Stimulated activated CD4-positive, alpha-beta T cell treated with anti-CD3 and anti-CD28 coated beads, Interleukin-15, amount 100 ng/mL, for 24 hours (primary cell): ENCODE data around the gene RAD51B.
"Not testable (repeated sequence)": the region's sequence is repeated elsewhere in the genome, so short reads cannot be mapped to it uniquely, and the experiment has no call there.

Source experiments
- DNase-seq: peaks from one replicate; pipeline ENCODE4 v3.0.0-alpha.2; 2020

Gene RAD51B

DNA sequence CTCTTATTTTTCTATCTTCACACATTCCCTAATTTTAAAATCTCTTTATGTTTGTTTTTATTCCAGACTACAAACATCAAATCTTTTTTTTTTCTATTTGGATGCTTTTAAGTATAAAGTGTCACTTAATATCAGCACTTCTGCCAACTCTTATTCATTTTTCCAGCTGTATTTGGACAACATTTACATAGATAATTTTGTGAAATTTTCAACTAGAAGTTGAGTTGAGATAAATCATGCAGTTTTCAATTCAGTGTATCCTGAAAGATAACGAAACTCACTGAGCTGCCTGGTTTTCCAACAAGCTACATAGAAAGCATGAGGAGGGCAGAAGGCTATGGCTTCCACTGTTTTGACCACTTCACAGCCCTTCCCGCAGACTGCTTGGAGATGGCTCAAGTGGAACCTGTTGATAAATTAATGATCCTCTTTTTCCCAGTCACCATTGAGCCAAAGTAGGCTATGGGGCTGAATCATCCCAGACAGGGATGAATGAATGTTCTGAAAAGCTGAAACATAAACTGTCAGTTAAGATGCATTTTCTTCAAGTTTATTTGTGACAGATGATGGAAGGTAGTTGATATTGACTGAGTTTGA lies 213.9 kb downstream of the RAD51B start:
- DNase-seq = no peak

DNA sequence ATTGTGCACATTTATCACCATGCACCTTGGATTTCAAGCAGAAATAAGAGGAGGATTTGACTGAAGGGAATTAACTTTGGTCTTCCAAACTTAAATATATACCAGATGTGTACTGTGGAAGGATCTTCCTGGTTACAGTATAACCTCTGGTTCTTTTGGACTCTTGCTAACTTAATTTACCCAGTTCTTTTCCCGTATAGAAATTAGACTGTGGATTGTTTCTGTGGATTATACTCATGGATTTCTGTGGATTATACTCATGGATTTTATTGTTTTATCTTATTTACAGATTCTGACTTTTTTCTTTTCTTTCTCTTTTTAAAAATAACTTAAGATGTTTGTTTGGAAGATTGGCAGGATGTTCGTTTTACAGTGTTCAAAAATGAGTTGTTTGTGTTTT lies 215.3 kb downstream of the RAD51B start:
- no peak for DNase-seq

- no peak for DNase-seq
Observed at GRCh38 chr14:68036202-68036601, 216.6 kb downstream of the RAD51B start.

- no peak for DNase-seq
Observed at GRCh38 chr14:68039593-68039992, 220.0 kb downstream of the RAD51B start.

- DNase-seq = no peak
Observed at GRCh38 chr14:68040633-68041369, 221.2 kb downstream of the RAD51B start.

- DNase-seq = no peak
Observed at GRCh38 chr14:68041876-68042354, 222.3 kb downstream of the RAD51B start.

- no peak for DNase-seq
Observed at GRCh38 chr14:68042586-68043210, 223.1 kb downstream of the RAD51B start.

GRCh38 chr14:68043752-68044151 lies 224.2 kb downstream of the RAD51B start:
- DNase-seq = no peak

DNA sequence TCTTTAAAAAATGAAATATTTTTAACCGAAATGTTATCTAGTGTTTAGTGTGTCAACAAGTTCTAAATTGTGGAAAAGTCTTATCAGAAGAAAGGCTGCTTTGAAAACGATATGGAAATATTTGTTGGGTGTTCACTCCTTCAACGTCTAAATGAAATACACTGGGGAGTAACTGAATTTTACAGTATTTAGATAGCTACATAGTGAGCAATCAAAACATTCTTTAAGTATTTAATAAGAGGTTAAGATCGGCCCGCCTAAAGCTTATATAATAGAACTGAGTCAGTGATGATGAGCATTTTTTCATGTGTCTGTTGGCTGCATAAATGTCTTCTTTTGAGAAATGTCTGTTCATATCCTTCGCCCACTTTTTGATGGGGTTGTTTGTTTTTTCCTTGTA lies 228.3 kb downstream of the RAD51B start:
- DNase-seq = no peak

DNA sequence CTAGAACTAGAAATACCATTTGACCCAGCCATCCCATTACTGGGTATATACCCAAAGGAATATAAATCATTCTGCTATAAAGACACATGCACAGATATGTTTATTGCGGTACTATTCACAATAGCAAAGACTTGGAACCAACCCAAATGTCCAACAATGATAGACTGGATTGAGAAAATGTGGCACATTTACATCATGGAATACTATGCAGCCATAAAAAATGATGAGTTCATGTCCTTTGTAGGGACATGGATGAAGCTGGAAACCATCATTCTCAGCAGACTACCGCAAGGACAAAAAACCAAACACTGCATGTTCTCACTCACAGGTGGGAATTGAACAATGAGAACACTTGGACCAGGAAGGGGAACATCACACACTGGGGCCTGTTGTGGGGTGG lies 229.2 kb downstream of the RAD51B start:
- not testable (repeated sequence) for DNase-seq

DNA sequence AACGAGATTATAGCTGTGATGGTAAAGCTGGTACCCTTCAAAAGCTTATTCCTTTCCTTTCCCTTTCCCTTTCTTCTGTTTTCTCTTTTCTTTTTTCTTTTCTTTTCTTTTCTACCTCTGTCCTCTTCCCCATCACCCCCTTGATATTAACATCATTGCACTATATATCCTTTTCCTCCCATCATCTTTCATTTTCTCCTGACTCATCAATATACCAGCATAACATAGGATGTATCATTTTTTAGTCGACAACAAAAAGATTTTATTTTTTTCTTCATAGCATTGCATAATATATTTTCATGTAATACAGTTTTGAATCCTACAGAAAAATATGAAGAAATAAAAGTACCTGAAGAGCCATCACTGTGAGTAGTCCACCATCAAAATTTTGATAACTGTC lies 230.6 kb downstream of the RAD51B start:
- no peak for DNase-seq

- DNase-seq = no peak
Observed at GRCh38 chr14:68051146-68051545, 231.6 kb downstream of the RAD51B start.

- no peak for DNase-seq
Observed at GRCh38 chr14:68060198-68060597, 240.6 kb downstream of the RAD51B start.

DNA sequence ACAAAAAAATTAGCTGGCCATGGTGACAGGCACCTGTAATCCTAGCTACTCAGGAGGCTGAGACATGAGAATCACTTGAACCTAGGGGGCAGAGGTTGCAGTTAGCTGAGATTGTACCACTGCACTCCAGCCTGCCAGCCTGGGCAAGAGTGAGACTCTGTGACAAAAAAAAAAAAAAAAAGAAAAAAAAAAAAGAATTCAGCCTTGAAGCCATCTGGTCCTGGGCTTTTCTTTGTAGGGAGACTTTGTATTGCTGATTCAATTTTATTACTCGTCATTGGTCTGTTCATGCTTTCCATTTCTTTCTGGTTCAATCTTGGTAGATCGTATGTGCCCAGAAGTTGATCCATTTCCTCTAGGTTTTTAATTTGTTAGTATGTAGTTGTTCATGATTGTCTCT lies 243.1 kb downstream of the RAD51B start:
- no peak for DNase-seq

GRCh38 chr14:68065322-68065721 lies 245.7 kb downstream of the RAD51B start:
- DNase-seq = no peak

DNA sequence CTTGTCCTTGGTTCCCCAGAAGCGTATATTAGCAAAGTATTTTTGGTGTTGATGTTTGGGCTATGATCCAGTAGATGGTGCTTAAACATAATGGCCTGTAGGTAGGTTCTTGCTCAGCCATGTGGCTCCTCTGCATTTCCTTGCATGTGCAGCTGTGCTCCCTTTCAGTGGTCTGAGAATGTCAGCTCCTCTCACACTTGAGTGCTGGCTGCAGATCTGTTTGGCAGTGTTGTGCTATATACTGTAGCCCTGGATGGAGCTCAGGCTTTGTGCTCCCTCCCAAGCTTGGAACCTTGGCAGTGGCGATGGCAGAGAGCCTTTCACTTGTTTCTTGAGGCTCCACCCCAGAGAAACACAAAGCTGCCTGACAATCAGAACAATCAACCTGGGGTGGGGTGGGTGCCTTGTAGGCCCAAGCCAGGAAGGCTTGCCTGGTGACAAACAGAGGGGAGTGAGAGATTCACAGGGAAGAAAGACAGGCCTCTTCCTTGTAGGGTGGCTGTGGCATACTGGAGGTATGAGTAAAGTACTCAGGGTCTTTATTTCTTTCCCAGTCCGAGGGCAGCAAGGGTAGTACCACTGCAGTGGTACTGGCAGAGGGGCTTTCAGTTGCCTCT lies 255.3 kb downstream of the RAD51B start:
- no peak for DNase-seq

DNA sequence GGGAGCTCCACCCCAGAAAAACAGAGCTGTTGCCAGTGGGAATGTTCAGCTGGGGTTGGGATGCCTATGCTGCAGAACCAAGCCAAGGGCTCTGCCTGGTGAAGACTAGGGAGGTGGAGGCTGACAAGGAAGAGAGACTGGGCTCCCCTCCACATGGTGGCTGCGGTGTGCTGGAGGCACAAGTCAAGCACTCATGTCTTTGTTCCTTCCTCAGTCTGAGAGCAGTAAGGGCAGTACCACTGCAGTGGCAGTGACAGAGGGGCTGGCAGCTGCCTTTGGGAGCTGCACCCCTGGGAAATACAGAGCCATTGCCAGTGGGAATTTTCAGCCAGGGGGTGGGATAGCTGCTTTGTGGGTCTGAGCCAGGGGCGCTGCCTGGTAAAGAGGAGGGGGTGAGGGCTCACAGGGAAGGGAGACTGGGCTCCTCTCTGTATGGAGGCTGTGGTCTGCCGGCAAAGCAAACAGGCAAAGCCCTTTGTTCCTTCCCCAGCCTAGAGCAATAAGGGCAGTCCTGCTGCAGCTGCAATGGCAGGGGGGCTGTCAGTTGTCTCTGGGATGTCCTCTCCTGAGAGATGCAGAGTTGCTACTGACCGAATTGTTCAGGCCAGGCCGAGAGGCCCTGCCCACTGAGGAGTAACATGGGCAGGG lies 255.9 kb downstream of the RAD51B start:
- no peak for DNase-seq

- no peak for DNase-seq
Observed at GRCh38 chr14:68076451-68076850, 256.9 kb downstream of the RAD51B start.

- DNase-seq = no peak
Observed at GRCh38 chr14:68079941-68080697, 260.5 kb downstream of the RAD51B start.

DNA sequence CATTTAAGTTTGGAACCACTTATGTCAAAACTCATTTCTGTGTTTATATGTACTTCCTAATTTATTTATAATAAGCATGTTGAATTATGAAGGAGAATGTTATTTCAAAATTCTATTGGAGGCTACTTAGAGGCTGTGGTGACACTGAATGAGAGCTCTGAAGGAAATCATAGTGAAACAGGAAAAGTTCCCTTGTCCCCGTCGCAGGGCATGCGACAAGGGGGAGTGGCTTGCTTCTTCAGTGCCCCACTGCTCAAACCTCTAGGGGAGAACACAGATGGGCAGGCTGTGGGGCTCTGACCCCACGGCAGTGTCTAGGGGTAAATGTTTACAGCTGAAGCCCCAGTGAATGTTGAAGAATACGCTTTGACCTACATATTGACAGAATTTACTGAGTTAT lies 261.9 kb downstream of the RAD51B start:
- DNase-seq = no peak

DNA sequence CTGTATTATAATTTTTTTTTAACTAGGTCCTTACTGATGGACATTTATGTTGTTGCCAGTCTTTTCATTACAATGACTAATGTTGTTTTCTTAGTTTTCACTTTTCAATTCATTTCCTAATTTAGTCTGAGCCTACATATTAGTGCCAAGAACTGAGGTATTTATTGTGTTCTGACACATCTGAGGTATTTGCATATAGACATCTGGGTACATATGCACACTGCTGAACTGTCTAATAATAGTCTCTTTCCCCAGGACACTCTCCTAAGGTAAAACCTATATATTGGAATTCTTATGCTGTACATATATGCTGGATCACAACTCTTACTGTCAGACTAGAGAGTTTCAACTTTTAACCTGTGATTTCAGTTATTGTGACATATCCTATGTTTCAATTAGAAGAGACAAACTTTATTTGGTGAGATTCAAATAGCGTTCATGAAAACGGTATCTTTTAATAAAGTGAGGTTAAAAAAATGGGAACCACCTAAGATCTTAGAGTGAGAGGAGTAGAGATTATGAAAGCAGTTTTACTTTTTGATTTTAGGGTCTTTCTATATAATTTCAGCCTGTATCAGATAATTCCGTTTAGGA lies 263.2 kb downstream of the RAD51B start:
- no peak for DNase-seq

DNA sequence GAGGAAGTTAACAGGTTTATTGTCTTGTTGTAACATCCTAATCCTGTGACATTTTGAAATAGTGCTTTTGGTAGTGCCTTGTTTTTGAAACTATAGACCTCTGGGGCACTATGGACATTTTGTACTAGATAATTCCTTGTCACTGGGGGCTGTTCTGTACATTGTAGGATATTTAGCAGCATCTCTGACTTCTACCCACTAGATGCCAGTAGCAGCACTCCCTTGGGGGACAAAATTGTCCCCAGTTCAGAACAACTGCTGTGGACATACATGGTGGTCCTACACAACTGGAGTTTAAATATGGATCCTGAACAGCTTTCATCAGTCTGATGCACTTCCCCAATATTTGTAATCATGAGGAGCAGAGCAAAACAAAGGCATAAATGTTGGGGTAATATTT lies 264.7 kb downstream of the RAD51B start:
- no peak for DNase-seq
